ENCODE data around the gene SGSM1. TPM values are rescaled to one million over a fixed set of nuclear protein-coding genes. Genes with fewer than 3 reads are reported as not detected.

The SGSM1 gene
- polyA plus RNA-seq, 3 donors: not detected

GRCh38 chr22:24801901-24802465 lies 4.0 kb upstream of the SGSM1 start:
- H3K36me3 ChIP-seq (replicated peaks in 1 of 2; ENCODE audit: control insufficient read depth in 1 of 2, insufficient read depth in 2 of 2, low read length in 2 of 2): no peaks in the 10 kb centered on the region
- Mint-ChIP-seq H3K27ac (no peak overlapping the region), H3K4me1 (peaks cover 5% of the 10 kb centered on the region), H3K9me3 (peaks cover 0 to 5% (median 2%) of the 10 kb centered on the region in 7 donors), H3K27me3 (ENCODE audit: low read depth in 3 of 3) (peaks cover 13 to 28% (median 14%) of the 10 kb centered on the region in 3 donors), H3K4me3 (no peak overlapping the region), H3K36me3 (no peaks in the 10 kb centered on the region)
- no peak overlapping the region for H3K4me2 ChIP-seq (replicated peaks; ENCODE audit: extremely low read depth, low read length, poor library complexity, severe bottlenecking)
- TF ChIP-seq CTCF (IDR thresholded peaks at IDR 0.05): no peak
- DNase-seq: no peak
- H3K79me2 ChIP-seq (ENCODE audit: insufficient read depth, low read length): no peaks in the 10 kb centered on the region
- no peaks in the 10 kb centered on the region for H4K20me1 ChIP-seq (ENCODE audit: insufficient read depth, low read length)
- no peak overlapping the region for H2AFZ ChIP-seq (ENCODE audit: insufficient read depth, low read depth, low read length, poor library complexity, severe bottlenecking)
- WGBS (ENCODE audit: insufficient coverage): 89% methylated on average over 4 of the region's 6 CpGs
- H3K4me3 ChIP-seq (replicated peaks in 1 of 3; ENCODE audit: low read depth in 2 of 3, low read length in 3 of 3): no peak overlapping the region
- intact Hi-C loops (cut with micrococcal nuclease): no loop called here
- H3K4me1 ChIP-seq (ENCODE audit: control insufficient read depth in 1 of 2, insufficient read depth in 2 of 2, low read length in 2 of 2): peaks cover 4 to 10% of the 10 kb centered on the region in 2 donors
- no peaks in the 10 kb centered on the region for H3K9me3 ChIP-seq (replicated peaks in 1 of 2; ENCODE audit: control insufficient read depth in 1 of 2, insufficient read depth in 1 of 2, low read length in 2 of 2)
- H3K9ac ChIP-seq (ENCODE audit: insufficient read depth, low read length, poor library complexity, severe bottlenecking): no peak overlapping the region
- H3K27me3 ChIP-seq (ENCODE audit: control insufficient read depth in 2 of 2, insufficient read depth in 2 of 2, low read length in 2 of 2): peaks cover 0 to 15% of the 10 kb centered on the region in 2 donors
- no peak overlapping the region for H3K27ac ChIP-seq (ENCODE audit: low read depth in 1 of 2, low read length in 2 of 2)

- H3K4me1 Mint-ChIP-seq: peaks cover 5% of the 10 kb centered on the region
- H3K36me3 ChIP-seq (replicated peaks in 1 of 2; ENCODE audit: control insufficient read depth in 1 of 2, insufficient read depth in 2 of 2, low read length in 2 of 2): no peaks in the 10 kb centered on the region
- no peak overlapping the region for H3K27ac ChIP-seq (ENCODE audit: low read depth in 1 of 2, low read length in 2 of 2)
- H3K79me2 ChIP-seq (ENCODE audit: insufficient read depth, low read length): no peaks in the 10 kb centered on the region
- H3K36me3 Mint-ChIP-seq: no peaks in the 10 kb centered on the region
- H2AFZ ChIP-seq (ENCODE audit: insufficient read depth, low read depth, low read length, poor library complexity, severe bottlenecking): no peak overlapping the region
- no peak overlapping the region for H3K9ac ChIP-seq (ENCODE audit: insufficient read depth, low read length, poor library complexity, severe bottlenecking)
- H3K4me3 Mint-ChIP-seq: no peak overlapping the region
- H3K4me1 ChIP-seq (ENCODE audit: control insufficient read depth in 1 of 2, insufficient read depth in 2 of 2, low read length in 2 of 2): peaks cover 4 to 10% of the 10 kb centered on the region in 2 donors
- H3K27me3 Mint-ChIP-seq (ENCODE audit: low read depth in 3 of 3): peaks cover 18 to 34% (median 25%) of the 10 kb centered on the region in 3 donors
- DNase-seq: peak; percentile 6 to 37 (median 35)
- 73% methylated on average over 3 of the region's 3 CpGs for WGBS (ENCODE audit: insufficient coverage)
- H3K9me3 Mint-ChIP-seq: peaks cover 0 to 5% (median 2%) of the 10 kb centered on the region in 7 donors
- no peaks in the 10 kb centered on the region for H4K20me1 ChIP-seq (ENCODE audit: insufficient read depth, low read length)
- peak; percentile 96 for TF ChIP-seq CTCF (IDR thresholded peaks at IDR 0.05)
- no peak overlapping the region for H3K4me3 ChIP-seq (replicated peaks in 1 of 3; ENCODE audit: low read depth in 2 of 3, low read length in 3 of 3)
- no peak overlapping the region for H3K27ac Mint-ChIP-seq
- intact Hi-C loops (cut with micrococcal nuclease): no loop called here
- H3K27me3 ChIP-seq (ENCODE audit: control insufficient read depth in 2 of 2, insufficient read depth in 2 of 2, low read length in 2 of 2): peaks cover 0 to 23% of the 10 kb centered on the region in 2 donors
- H3K4me2 ChIP-seq (replicated peaks; ENCODE audit: extremely low read depth, low read length, poor library complexity, severe bottlenecking): no peak overlapping the region
- H3K9me3 ChIP-seq (replicated peaks in 1 of 2; ENCODE audit: control insufficient read depth in 1 of 2, insufficient read depth in 1 of 2, low read length in 2 of 2): no peaks in the 10 kb centered on the region
These were observed 2.9 kb upstream of the SGSM1 start for GRCh38 chr22:24803064-24803542.

Measured in CD14-positive monocyte (primary cell).